RWPE2 (cell line): ENCODE measurements around the gene UBE4B.
"Not testable (repeated sequence)": the region's sequence is repeated elsewhere in the genome, so short reads cannot be mapped to it uniquely, and the experiment has no call there.

Source experiments
- ATAC-seq: fragments of 200-7000 bp; cut with Tn5 transposase; 3 replicates; pipeline ENCODE4 v1.9.1; 2021; ENCODE audit warnings: low read depth
- DNase-seq: peaks from one replicate; pipeline ENCODE4 v3.0.0-alpha.2; 2020; ENCODE audit warnings: low spot score
- H3K27ac ChIP-seq: fragments of 450-650 bp; 2 replicates; pipeline ENCODE4 v1.5.1; 2017; ENCODE audit warnings: mild to moderate bottlenecking; ENCODE audit not compliant: poor library complexity, severe bottlenecking
- H3K27me3 ChIP-seq: fragments of 250-450 bp; sonication (Bioruptor Pico); 2 replicates; pipeline ENCODE4 v1.5.1; 2021; ENCODE audit warnings: mild to moderate bottlenecking, moderate library complexity; ENCODE audit not compliant: insufficient read depth, poor library complexity, severe bottlenecking
- H3K36me3 ChIP-seq: fragments of 250-450 bp; sonication (Bioruptor Pico); 2 replicates; pipeline ENCODE4 v1.5.1; 2020; ENCODE audit warnings: low read depth, mild to moderate bottlenecking, moderate library complexity
- H3K4me1 ChIP-seq: fragments of 250-450 bp; sonication (Bioruptor Pico); 2 replicates; pipeline ENCODE4 v1.5.1; 2021; ENCODE audit warnings: mild to moderate bottlenecking, moderate library complexity; ENCODE audit not compliant: insufficient read depth, poor library complexity, severe bottlenecking
- H3K4me3 ChIP-seq: fragments of 250-450 bp; sonication (Bioruptor Pico); 2 replicates; pipeline ENCODE4 v1.5.1; 2021; ENCODE audit warnings: mild to moderate bottlenecking, moderate library complexity; ENCODE audit not compliant: severe bottlenecking
- H3K9me3 ChIP-seq: fragments of 250-450 bp; sonication (Bioruptor Pico); 2 replicates; pipeline ENCODE4 v1.5.1; 2021; ENCODE audit warnings: mild to moderate bottlenecking, moderate library complexity; ENCODE audit not compliant: severe bottlenecking
- TF ChIP-seq, protein P1 (sequence below): fragments of 450-650 bp; IDR thresholded peaks from one replicate; pipeline ENCODE4 v1.5.1; 2017; ENCODE audit warnings: mild to moderate bottlenecking, moderate library complexity; ENCODE audit not compliant: poor library complexity, severe bottlenecking

Gene UBE4B

DNA sequence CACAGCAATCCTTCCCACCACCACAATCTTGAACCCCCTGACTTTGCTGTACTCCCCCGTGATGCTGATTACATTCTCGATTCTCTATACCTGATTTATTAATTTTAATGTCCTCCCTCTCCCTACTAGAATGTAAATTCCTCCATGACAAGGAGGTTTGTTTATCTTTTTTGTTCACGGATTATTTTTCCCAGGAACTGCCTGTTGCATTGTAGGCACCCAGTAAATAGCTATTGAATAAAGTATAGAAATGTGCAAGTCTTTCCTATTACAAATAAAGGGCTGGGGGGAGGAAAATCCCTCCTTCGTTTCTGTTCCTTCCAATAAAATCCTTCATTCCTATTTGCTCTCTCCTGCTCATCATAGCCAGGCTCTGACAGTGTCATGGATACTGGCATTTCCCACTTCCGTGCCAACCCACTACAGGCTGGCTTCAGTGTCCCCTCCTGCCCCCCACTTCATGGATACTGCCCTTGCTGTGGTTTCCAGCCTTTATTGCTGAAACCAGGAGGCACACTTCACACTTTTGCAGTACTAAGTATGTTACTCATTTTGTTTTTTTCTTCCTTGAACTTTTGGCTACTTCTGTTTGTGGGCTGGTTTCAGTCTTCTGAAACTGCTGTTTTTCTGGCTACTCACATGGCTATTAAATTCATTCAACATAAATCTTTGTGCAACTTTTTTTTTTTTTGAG, 185.1 kb downstream of the UBE4B start:
- Histone ChIP-seq H3K27ac (no peak overlapping the region), H3K9me3 (no peaks in the 10 kb centered on the region), H3K36me3 (peaks cover 6% of the 10 kb centered on the region; the same call in 1 of the 2 replicates), H3K27me3 (no peaks in the 10 kb centered on the region), H3K4me1 (peaks cover 5% of the 10 kb centered on the region), H3K4me3 (no peak overlapping the region)
- ATAC-seq (no peak), DNase-seq (no peak)
- TF ChIP-seq, protein P1, sequence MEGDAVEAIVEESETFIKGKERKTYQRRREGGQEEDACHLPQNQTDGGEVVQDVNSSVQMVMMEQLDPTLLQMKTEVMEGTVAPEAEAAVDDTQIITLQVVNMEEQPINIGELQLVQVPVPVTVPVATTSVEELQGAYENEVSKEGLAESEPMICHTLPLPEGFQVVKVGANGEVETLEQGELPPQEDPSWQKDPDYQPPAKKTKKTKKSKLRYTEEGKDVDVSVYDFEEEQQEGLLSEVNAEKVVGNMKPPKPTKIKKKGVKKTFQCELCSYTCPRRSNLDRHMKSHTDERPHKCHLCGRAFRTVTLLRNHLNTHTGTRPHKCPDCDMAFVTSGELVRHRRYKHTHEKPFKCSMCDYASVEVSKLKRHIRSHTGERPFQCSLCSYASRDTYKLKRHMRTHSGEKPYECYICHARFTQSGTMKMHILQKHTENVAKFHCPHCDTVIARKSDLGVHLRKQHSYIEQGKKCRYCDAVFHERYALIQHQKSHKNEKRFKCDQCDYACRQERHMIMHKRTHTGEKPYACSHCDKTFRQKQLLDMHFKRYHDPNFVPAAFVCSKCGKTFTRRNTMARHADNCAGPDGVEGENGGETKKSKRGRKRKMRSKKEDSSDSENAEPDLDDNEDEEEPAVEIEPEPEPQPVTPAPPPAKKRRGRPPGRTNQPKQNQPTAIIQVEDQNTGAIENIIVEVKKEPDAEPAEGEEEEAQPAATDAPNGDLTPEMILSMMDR = no peak

DNA sequence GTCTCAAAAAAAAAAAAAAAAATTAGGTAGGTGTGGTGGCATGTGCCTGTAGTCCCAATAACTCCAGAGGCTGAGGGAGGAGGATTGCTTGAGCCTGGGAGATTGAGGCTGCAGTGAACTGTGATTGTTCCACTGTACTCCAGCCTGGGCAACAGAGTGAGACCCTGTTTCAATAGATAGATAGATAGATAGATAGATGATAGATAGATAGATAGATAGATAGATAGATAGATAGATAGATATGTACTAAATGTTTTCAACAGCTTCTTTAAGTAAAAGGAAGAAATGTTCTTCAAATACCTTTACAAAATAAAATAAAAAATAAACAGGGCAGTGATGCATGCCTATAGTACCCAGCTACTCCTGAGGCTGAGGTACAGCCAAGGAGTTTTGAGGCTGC, 187.4 kb downstream of the UBE4B start:
- ATAC-seq (no peak), DNase-seq (no peak)
- Histone ChIP-seq H3K4me1 (peaks cover 5% of the 10 kb centered on the region), H3K27me3 (no peaks in the 10 kb centered on the region), H3K4me3 (no peak overlapping the region), H3K9me3 (no peaks in the 10 kb centered on the region), H3K27ac (no peak overlapping the region), H3K36me3 (peaks cover 6% of the 10 kb centered on the region; the same call in 1 of the 2 replicates)
- TF ChIP-seq, protein P1 = no peak

DNA sequence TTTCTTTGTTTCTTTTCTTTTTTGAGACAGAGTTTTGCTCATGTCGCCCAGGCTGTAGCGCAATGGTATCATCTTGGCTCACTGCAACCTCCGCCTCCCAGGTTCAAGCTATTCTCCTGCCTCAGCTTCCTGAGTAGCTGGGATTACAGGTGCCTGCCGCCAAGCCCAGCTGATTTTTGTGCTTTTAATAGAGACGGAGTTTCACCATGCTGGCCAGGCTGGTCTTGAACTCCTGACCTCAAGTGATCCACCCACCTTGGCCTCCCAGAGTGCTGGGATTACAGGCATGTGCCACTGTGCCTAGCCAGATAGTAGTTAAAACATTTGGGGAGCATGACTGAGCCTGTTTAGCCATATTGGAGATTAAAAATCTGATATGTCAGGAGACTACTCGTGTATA, 187.9 kb downstream of the UBE4B start:
- H3K4me3 ChIP-seq, H3K4me1 ChIP-seq, H3K36me3 ChIP-seq, H3K27ac ChIP-seq, H3K27me3 ChIP-seq, DNase-seq, ATAC-seq, H3K9me3 ChIP-seq: not testable (repeated sequence)

DNA sequence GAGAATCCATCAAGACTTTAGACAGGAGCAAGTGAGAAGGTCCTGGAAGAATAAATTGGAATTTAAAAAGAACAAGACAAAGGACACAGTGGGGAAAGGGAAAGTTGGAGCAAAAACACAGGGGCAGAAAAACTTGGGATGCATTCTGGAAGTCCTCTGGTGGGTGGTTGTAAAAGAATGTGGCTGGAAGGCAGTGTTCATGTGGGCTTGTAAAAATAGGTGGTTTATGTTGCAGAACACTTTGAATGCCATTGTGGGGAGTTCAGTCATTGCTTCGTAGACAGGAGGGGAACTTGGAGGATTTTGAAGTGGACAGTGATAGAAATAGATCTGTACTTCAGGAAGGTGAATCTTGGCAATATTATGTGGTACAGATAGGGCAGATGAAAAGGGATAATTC, 192.8 kb downstream of the UBE4B start:
- Histone ChIP-seq H3K9me3 (no peaks in the 10 kb centered on the region), H3K4me1 (peaks cover 2% of the 10 kb centered on the region), H3K27ac (no peak overlapping the region), H3K27me3 (no peaks in the 10 kb centered on the region), H3K36me3 (no peaks in the 10 kb centered on the region), H3K4me3 (no peak overlapping the region)
- ATAC-seq (no peak), DNase-seq (no peak)
- TF ChIP-seq, protein P1 = no peak

DNA sequence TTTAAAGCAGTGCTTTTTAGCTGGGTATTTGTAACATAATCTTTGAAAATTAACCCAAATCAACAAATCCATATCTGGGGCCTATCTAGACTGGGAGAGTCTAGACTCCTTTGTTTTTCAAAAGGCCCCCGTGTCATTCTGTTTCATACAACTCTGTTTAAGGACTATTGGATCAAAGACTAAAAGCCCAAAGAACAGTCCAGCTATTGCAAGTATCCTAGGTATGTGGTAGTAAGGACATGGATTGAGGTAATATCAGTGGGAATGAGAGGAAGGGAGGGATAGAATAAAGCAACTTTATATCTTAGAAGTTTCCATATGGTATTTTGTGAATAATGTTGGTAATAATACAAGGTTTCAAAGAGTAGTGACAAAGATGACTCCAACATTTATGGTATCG, 195.8 kb downstream of the UBE4B start:
- Histone ChIP-seq H3K36me3 (peaks cover 6% of the 10 kb centered on the region; the same call in 1 of the 2 replicates), H3K9me3 (no peaks in the 10 kb centered on the region), H3K27me3 (no peaks in the 10 kb centered on the region), H3K4me3 (no peak overlapping the region), H3K27ac (no peak overlapping the region), H3K4me1 (peaks cover 3% of the 10 kb centered on the region)
- TF ChIP-seq, protein P1 = no peak
- ATAC-seq (no peak), DNase-seq (no peak)
